CD4-positive, alpha-beta T cell treated with Interferon alpha-2 for 1 hour (primary cell): ENCODE results near the gene MICAL3.

Experiments used
- DNase-seq, 2 donors: peaks; one replicate each; pipeline ENCODE4 v3.0.0-alpha.2; 2020 to 2022

MICAL3 gene

GRCh38 chr22:17807578-17808410, 216.6 kb downstream of the MICAL3 start:
- no peak for DNase-seq

GRCh38 chr22:17807086-17807485, 217.3 kb downstream of the MICAL3 start:
- no peak for DNase-seq

- no peak for DNase-seq
These were observed 217.9 kb downstream of the MICAL3 start for GRCh38 chr22:17806437-17806836.

GRCh38 chr22:17804331-17805080, 219.9 kb downstream of the MICAL3 start:
- no peak for DNase-seq

- no peak for DNase-seq
These were observed 220.6 kb downstream of the MICAL3 start for GRCh38 chr22:17803609-17804270.

DNA sequence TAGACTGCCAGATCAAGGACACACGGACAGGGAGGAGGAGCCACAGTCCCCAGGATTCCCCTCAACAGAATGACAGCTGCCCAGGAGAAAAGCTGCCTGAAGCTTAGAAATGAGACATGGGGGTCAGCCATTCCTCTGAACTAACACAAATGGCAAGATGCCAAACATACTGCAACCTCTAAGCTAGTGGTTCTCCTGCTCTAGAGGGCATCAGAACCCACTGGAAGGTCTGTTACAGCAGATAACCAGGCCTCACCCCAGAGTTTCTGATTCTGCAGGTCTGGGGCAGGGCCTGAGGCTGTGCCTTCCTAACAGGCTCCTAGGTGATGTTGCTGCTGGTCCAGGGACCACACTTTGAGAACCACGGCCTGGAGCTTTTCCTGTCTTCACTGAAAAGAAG, 221.5 kb downstream of the MICAL3 start:
- DNase-seq, result no peak

DNA sequence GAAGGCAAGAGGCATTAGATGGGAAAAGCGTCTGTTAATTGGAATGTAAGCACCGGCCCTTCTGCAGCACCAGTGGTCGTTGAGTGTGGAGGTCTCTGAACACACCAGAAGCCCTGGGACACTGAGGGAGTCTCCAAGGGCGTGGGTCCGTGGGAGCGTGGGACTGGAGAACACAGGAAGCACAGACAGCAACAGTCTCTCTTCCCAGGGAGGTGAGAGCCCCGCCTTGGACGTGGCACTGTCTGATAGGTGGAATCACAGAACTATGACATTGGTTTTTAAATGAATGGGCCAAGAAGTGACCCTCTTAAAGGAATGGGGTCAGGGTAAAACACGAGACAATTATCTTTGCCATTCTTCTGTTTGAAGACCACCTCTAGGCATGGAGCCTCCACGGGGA, 221.9 kb downstream of the MICAL3 start:
- no peak for DNase-seq

DNA sequence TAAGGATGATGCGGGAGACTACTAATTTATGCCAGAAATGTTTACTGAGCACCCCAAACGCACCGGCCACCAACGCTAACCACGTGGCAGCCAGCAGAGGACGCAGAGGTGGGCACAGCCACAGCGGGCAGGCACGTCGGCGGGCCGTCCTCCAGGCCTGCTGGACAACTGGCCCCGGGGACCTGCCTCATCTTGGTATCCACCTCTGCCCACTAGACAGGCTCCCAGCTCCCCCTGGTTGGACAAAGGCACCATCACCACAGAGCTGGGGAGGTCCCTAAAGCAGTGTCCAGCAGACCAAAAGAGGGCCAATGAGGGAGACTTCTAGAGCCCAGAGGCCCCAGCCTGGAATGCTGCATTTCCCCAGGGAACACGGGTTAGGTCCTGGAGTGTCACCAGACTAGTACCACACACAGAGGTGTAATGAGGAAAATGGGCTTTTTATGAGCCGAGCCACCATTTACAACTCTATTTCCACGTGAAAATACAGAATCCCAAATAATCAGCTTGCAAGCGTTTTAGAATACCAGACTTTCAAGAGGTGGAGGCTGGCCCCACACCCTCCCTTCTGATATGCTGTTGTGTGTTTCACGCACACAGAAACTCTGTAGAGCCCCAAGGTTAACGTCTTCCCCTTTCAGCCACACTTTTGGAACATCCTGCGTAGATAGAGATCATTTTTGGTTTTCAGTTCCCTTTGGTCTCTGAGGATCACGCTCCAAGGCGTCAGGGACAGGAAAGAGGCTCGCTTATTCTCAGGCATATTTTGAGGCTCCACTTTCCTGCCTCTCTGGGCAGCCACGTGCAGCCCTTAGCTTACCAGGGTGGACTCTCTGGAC, 226.4 kb downstream of the MICAL3 start:
- peak; percentile 24 to 42 for DNase-seq

- no peak for DNase-seq
These were observed 227.7 kb downstream of the MICAL3 start for GRCh38 chr22:17796695-17797094.

DNA sequence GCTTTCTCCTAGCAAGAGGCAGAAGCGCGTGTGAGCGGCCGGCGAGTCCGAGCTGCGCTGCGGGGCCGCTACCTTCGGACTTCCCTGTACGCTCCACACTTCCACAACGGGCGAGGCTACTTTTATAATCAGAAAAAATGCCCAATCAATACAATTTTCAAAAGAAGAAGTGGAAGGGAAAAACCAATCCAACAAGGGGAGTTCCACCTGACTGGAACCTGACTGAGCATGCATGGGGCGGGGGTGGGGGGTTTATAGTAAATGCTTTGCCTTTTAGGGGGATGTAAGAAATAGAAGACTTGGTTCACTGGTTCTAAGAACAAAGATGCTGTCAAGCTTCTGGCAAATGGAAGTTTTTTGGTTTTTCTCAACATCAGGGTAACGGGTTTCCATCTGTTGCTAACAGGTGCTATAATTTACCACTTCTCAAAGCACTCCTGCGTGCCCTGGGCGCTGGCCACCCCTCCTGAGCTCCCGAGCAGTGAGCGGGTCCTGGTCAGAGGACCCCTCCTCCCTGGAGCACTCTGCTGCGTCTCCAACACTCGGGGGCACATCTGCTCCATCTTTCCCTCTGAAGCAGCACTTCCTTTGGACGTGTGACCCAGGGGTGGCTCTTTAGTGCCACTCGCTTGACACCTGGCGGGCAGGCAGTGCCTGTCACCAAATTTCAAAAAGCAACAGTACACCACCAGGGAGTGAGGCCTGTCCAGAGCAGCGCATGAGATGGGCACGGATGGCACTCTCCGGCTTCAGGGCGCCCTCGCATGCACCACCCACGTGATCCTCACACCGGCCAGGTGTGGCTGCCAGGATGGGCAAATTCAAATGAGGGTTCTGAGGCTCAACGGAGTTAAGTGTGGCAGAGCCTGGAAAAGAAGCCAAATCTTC, 228.5 kb downstream of the MICAL3 start:
- DNase-seq, result no peak

- no peak for DNase-seq
These were observed 229.4 kb downstream of the MICAL3 start for GRCh38 chr22:17794726-17795542.

- no peak for DNase-seq
These were observed 231.4 kb downstream of the MICAL3 start for GRCh38 chr22:17792854-17793434.

- no peak for DNase-seq
These were observed 232.1 kb downstream of the MICAL3 start for GRCh38 chr22:17792299-17792698.

DNA sequence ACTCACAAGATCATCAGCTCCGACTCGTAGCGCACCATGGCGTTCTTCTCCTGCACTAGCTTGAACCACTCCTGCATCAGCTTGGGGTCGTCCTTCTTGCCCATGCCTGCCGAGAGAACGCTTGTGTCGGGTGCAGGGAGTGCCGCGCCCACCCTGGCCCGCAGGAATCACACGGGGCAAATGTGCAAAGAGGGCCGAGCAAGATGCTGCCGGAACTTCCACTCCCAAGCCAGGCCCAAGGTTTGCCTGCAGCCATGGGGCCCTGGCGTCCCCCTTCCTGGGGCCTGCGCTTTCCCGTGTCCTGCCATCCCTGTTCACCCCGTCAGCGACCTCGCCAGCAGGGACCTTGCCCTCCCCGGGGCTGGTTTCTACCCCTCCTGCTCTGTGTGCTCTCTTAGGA, 233.2 kb downstream of the MICAL3 start:
- no peak for DNase-seq

DNA sequence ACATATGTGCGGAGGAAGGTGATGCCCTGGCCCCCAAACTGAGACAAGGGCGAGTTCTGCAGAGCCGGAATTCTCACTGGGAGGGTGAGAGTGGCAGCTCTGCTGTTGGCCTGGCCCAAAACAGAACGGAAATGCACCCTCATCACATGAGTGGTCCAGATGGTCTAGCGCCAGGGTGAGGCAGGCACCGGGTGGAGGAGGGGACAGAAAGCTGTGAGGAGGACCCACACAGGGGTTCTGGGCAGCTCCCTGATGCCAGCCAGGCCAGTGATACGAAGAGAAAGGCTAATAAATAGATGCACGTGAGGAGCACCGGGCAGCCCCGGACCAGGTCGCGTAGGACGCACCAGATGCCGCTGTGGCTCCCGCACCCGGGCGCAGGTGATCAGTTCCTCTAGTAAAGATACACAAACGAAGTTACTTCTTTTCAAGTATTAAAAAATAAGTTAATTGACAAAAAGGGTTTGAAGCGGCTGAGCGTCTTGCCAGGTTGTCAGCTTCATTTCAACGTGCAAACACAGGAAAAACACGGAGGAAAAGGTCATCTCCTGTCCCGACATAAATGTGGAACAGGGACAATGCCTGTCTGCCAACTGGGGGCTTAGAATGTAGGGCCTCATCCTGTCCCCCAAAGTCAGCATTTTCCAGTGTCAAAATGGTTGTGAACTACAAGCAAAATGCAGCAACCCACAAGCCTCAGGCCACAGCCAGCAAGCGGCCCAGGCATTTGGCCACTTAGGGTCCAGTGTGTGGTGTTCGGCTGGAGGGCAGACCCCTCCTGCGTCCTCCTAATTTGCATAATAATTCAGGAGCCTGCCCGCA, 234.8 kb downstream of the MICAL3 start:
- no peak for DNase-seq

DNA sequence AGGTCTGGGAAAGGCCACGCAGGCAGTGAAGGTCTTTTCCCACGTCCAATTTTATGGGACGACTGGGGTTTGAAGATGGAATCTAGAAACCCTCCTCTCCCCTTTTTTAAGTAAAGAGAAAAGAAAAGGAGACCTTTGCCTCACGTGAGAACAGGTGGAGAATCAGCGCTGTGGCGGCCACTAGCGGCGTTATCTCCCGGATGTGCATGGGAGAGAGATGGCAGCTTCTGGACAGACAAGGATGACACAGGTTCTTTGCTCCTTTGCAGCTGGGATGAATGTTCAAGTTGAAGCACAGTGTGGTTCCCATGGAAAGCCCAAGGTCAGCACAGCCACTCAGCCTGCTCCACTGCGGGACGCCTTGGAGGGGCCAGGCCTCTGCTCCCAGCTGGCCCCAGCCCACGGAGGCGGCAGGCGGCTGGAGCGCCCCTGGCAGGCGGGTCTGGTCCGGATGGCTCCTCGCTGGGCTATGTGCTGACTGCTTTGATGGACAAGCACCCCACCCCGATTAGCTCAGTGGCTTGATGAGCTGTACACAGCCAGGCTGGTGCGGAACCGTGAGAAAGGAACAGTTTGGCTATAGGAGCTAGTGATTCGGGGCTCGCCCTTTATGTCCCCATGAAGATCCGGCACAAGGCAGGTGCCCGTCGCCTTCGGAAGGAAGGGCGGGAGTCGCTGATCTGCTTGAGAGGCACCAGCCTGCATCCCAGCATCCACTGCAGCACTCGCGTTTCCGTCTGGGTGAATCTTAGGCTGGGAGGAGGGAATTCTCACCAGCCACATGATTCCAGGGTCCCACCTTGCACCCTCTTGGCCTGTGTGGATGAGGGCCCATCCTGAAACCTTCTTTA, 235.6 kb downstream of the MICAL3 start:
- DNase-seq, result no peak

- no peak for DNase-seq
These were observed 236.5 kb downstream of the MICAL3 start for GRCh38 chr22:17787716-17788330.

DNA sequence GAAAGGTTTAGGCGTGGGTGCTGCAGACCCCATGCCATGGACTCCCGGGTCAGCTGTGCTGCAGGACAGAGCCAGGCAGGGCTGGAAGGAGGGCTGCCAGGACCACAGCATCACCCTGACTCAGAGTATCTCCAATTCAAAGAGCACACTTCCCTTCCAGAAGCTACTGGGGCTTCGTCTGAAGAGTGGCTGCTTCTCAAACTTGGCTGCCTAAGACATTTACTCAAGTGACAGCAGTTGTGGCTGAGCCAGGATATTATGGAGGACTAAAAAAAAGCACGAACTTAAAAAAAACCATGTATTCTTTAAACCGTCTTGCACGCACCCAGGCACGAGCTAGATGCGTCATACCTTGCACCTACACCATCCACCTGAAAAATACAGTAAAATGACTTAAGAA, 237.1 kb downstream of the MICAL3 start:
- DNase-seq, result no peak
